K562 (cell line): Measurements from ENCODE around the gene OR13J1. TPM values are rescaled to one million over a fixed set of nuclear protein-coding genes. Genes with fewer than 3 reads are reported as not detected.

Experiments used
- CREB1 ChIP-seq, 2 experiments: sonication (generic) in 1 of 2; formaldehyde crosslinking in 1 of 2; IDR thresholded peaks; 2 replicates each; pipeline versions ENCODE4 v1.6.1 to v1.8.0; 2012 to 2022; ENCODE audit warnings: inconsistent platforms in 1 of 2, mild to moderate bottlenecking in 1 of 2, missing genetic modification reagents in 1 of 2, moderate library complexity in 1 of 2
- NRF1 ChIP-seq, 2 experiments: fragments of 450-650 bp; IDR thresholded peaks in 1 of 2; conservative IDR thresholded peaks in 1 of 2; 2 replicates each; pipeline ENCODE4 v1.6.1; 2014; ENCODE audit warnings: mild to moderate bottlenecking in 2 of 2
- POLR2A ChIP-seq: fragments of 450-650 bp; conservative IDR thresholded peaks from 2 replicates; pipeline ENCODE4 v1.6.1; 2016
- RBM25 ChIP-seq: fragments of 200-400 bp; formaldehyde crosslinking; IDR thresholded peaks from 2 replicates; pipeline ENCODE4 v1.6.1; 2018; ENCODE audit warnings: low read length, low read depth, moderate library complexity; ENCODE audit not compliant: severe bottlenecking
- TBP ChIP-seq: optimal IDR thresholded peaks from 2 replicates; pipeline ENCODE3; 2011; ENCODE audit warnings: low read depth, low read length, improper control_type of control experiment
- ZBTB34 ChIP-seq: fragments of 250-450 bp; sonication (Bioruptor Pico); IDR thresholded peaks from 2 replicates; pipeline ENCODE4 v1.8.0; 2021; ENCODE audit warnings: mild to moderate bottlenecking, moderate library complexity
- ZNF639 ChIP-seq, 2 experiments: fragments of 200-800 bp in 1 of 2; sonication (Bioruptor generic) in 1 of 2; sonication (generic) in 1 of 2; formaldehyde crosslinking in 1 of 2; IDR thresholded peaks in 1 of 2; conservative IDR thresholded peaks in 1 of 2; 2 replicates each; pipeline versions ENCODE4 v1.5.0 to v1.6.1; 2016 to 2020; ENCODE audit warnings: missing compliant biosample characterization in 1 of 2, missing genetic modification characterization in 1 of 2, missing genetic modification reagents in 1 of 2
- polyA plus RNA-seq, 8 experiments: library from polyadenylated mRNA; depleted of rRNA in 4 of 8; stranded (reverse) in 5 of 8; unstranded in 3 of 8; fragments of >200 nt; fragmentation: Nextera tagmentation in 2 of 8; fragmentation: Illumina TruSeq in 1 of 8; extraction: Ambion mirVana in 2 of 8; extraction: Trizol in 1 of 8; gene quantifications; 2 replicates each; pipeline versions ENCODE4 v1.2.1 to v1.2.3, GENCODE V29; 2011 to 2014; ENCODE audit warnings: inconsistent platforms in 1 of 8, missing spikeins in 1 of 8
- total RNA-seq, 7 experiments: library from RNA; depleted of rRNA in 6 of 7; stranded (reverse); fragments of >200 nt in 6 of 7; fragmentation: Illumina TruSeq in 2 of 7; extraction: Trizol in 2 of 7; gene quantifications; 2 replicates each; pipeline versions ENCODE4 v1.2.1 to v1.2.3, GENCODE V29; 2011 to 2021; ENCODE audit warnings: low replicate concordance in 1 of 7

OR13J1 gene
- total and polyA plus RNA-seq, 9 of the 15 experiments (the other 6 are each of a cell fraction or from before 2014, with no cell fraction given): not detected

DNA sequence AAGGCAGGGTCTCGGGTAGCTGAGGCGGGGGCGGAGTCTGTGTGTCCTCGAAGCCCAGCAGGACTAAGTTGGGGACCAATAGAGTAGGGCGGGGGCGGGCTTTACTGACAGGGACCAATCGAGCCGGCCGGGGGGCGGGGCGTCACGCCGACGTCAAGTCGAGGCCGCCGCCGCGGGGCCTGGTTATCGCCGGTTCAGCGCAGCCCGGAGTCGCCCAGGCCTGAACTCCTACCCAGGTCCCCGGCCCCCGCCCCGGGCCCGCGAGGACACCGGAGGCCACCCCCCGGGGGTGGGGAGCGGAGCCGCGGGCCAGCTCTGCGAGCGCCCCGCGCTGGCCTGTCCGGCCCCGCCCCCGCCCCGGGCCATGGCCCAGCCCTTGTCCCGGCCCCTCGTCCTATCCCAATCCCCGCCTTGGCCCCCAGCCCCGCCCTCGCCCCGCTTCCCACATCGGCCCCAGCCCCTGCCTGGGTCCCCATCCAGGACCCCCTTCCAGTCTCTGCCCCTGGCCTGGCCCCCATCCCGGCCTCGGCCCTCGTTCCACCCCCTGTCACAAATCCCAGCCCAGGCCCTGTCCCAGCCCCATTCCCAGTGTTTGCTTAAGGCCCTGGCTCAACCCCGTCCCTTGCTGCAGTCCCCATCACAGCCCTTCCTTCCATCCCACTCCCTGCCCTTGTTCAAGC lies 41.0 kb downstream of the OR13J1 start, which contains the start of gene TMEM8B (continued):
- TF ChIP-seq ZNF639 (CRISPR knock-in tag; conservative IDR thresholded peaks at IDR 0.05 in 1 of 2, IDR thresholded peaks at IDR 0.05 in 1 of 2) (0 out of 4 replicates have a peak, but pooled peaks of 1 of the 2 experiments have one; percentile 30), NRF1 (conservative IDR thresholded peaks at IDR 0.05 in 1 of 2, IDR thresholded peaks at IDR 0.05 in 1 of 2) (peak; percentile 23 to 43; a peak in 3 of 4 replicates), POLR2A (0 out of 2 replicates have a peak, but pooled peaks have one; percentile 27), CREB1 (IDR thresholded peaks at IDR 0.05) (peak; percentile 80), CREB1 (CRISPR knock-in tag; IDR thresholded peaks at IDR 0.05) (no peak), RBM25 (peak; percentile 40), ZBTB34 (CRISPR knock-in tag) (no peak), TBP (peak; percentile 28)
- TF ChIP-seq, all 486 proteins: peak for 20
